ENCODE results near the gene SLC27A6. TPM values are rescaled to one million over a fixed set of nuclear protein-coding genes. Genes with fewer than 3 reads are reported as not detected.

Gene SLC27A6
- total RNA-seq, 1 experiment from 2014 or later = 7.9 TPM

- no peak overlapping the region for H3K4me3 ChIP-seq (replicated peaks in 1 of 2; ENCODE audit: low read depth in 1 of 2, low read length in 2 of 2)
- BruUV-seq (replicated peaks) = no TSS peak
- no peak overlapping the region for H3K27ac ChIP-seq (ENCODE audit: low read depth, low read length)
- intact Hi-C loops (cut with micrococcal nuclease) = no loop called here
- CTCF ChIA-PET = no interaction called here
- H2AFZ ChIP-seq (ENCODE audit: low read depth, low read length, poor library complexity, severe bottlenecking) = no peak overlapping the region
- no peaks in the 10 kb centered on the region for H4K20me1 ChIP-seq (ENCODE audit: insufficient read depth)
- H3K27me3 ChIP-seq (ENCODE audit: insufficient read depth, low read length) = no peaks in the 10 kb centered on the region
- no peak for DNase-seq (ENCODE audit: low read depth, low spot score)
- TF ChIP-seq SIN3A (IDR thresholded peaks at IDR 0.05; ENCODE audit: low read depth) (no peak), ZNF274 (IDR thresholded peaks at IDR 0.05; ENCODE audit: low read depth, low read length) (no peak), TCF7L2 (IDR thresholded peaks at IDR 0.05; ENCODE audit: borderline replicate concordance, extremely low read depth, insufficient read depth, insufficient read length) (no peak), SP1 (IDR thresholded peaks at IDR 0.05; ENCODE audit: low read depth) (no peak)
- RAD21 ChIA-PET (ENCODE audit: low non-redundant PET in 1 of 2, low total read pairs in 2 of 2, uncharacterized antibody in 2 of 2, unreplicated experiment in 2 of 2) = no interaction called here
- no peak for ATAC-seq
- no peaks in the 10 kb centered on the region for H3K4me1 ChIP-seq (ENCODE audit: control insufficient read depth in 1 of 2, insufficient read depth in 2 of 2, low read length in 2 of 2)
- H3K36me3 ChIP-seq (ENCODE audit: control insufficient read depth in 1 of 2, insufficient read depth in 2 of 2, low read length in 2 of 2) = no peaks in the 10 kb centered on the region
- H3K9me2 ChIP-seq (ENCODE audit: insufficient read depth) = no peaks in the 10 kb centered on the region
- H3K4me2 ChIP-seq (ENCODE audit: low read length) = no peak overlapping the region
- H3K9ac ChIP-seq (ENCODE audit: low read length) = no peak overlapping the region
- no peaks in the 10 kb centered on the region for H3K79me2 ChIP-seq (ENCODE audit: insufficient read depth, low read length)
- POLR2A ChIA-PET = no interaction called here
- no peaks in the 10 kb centered on the region for H3K9me3 ChIP-seq (ENCODE audit: control insufficient read depth in 1 of 2, insufficient read depth in 1 of 2, low read depth in 1 of 2, low read length in 2 of 2)
These were observed 9.1 kb upstream of the SLC27A6 start for GRCh38 chr5:128956164-128956563.

GRCh38 chr5:128962211-128962610 lies 3.1 kb upstream of the SLC27A6 start:
- RAD21 ChIA-PET (ENCODE audit: low non-redundant PET in 1 of 2, low total read pairs in 2 of 2, uncharacterized antibody in 2 of 2, unreplicated experiment in 2 of 2) = no interaction called here
- no peaks in the 10 kb centered on the region for H4K20me1 ChIP-seq (ENCODE audit: insufficient read depth)
- H3K9me2 ChIP-seq (ENCODE audit: insufficient read depth) = no peaks in the 10 kb centered on the region
- ATAC-seq = no peak
- POLR2A ChIA-PET = no interaction called here
- no peaks in the 10 kb centered on the region for H3K79me2 ChIP-seq (ENCODE audit: insufficient read depth, low read length)
- H3K9ac ChIP-seq (ENCODE audit: low read length) = no peak overlapping the region
- no peak overlapping the region for H3K4me3 ChIP-seq (replicated peaks in 1 of 2; ENCODE audit: low read depth in 1 of 2, low read length in 2 of 2)
- no peaks in the 10 kb centered on the region for H3K36me3 ChIP-seq (ENCODE audit: control insufficient read depth in 1 of 2, insufficient read depth in 2 of 2, low read length in 2 of 2)
- no peak overlapping the region for H2AFZ ChIP-seq (ENCODE audit: low read depth, low read length, poor library complexity, severe bottlenecking)
- no peak overlapping the region for H3K4me2 ChIP-seq (ENCODE audit: low read length)
- DNase-seq (ENCODE audit: low read depth, low spot score) = no peak
- BruUV-seq (replicated peaks) = no TSS peak
- peaks cover 6 to 16% of the 10 kb centered on the region in 2 experiments; a peak in 3 of 4 replicates for H3K4me1 ChIP-seq (ENCODE audit: control insufficient read depth in 1 of 2, insufficient read depth in 2 of 2, low read length in 2 of 2)
- no peaks in the 10 kb centered on the region for H3K9me3 ChIP-seq (ENCODE audit: control insufficient read depth in 1 of 2, insufficient read depth in 1 of 2, low read depth in 1 of 2, low read length in 2 of 2)
- TF ChIP-seq TCF7L2 (IDR thresholded peaks at IDR 0.05; ENCODE audit: borderline replicate concordance, extremely low read depth, insufficient read depth, insufficient read length) = no peak
- TF ChIP-seq ZBTB33 (IDR thresholded peaks at IDR 0.05; ENCODE audit: extremely low read depth, insufficient replicate concordance, low read length) = no peak
- CTCF ChIA-PET = no interaction called here
- no peaks in the 10 kb centered on the region for H3K27me3 ChIP-seq (ENCODE audit: insufficient read depth, low read length)
- H3K27ac ChIP-seq (ENCODE audit: low read depth, low read length) = no peak overlapping the region
- intact Hi-C loops (cut with micrococcal nuclease) = no loop called here
